HepG2 (cell line): Measurements from ENCODE around the gene TNFRSF6B. TPM values are rescaled to one million over a fixed set of nuclear protein-coding genes. Genes with fewer than 3 reads are reported as not detected.
A peak's percentile ranks its signal among the peaks of the same experiment; 100 is the strongest.

ENCODE experiments used
- ARID2 ChIP-seq: sonication (generic); formaldehyde crosslinking; IDR thresholded peaks from 2 replicates; pipeline ENCODE4 v1.8.1; 2022; ENCODE audit warnings: mild to moderate bottlenecking, missing genetic modification reagents, borderline replicate concordance
- MIER2 ChIP-seq: IDR thresholded peaks from 2 replicates; pipeline ENCODE4 v1.6.1; 2016; ENCODE audit warnings: missing biosample characterization, missing genetic modification reagents
- SRSF9 ChIP-seq: fragments of 200-400 bp; formaldehyde crosslinking; IDR thresholded peaks from 2 replicates; pipeline ENCODE4 v1.6.1; 2018; ENCODE audit warnings: borderline replicate concordance, mild to moderate bottlenecking, low read depth, low read length; ENCODE audit not compliant: insufficient read depth, poor library complexity, severe bottlenecking
- ZKSCAN8 ChIP-seq: IDR thresholded peaks from 2 replicates; pipeline ENCODE4 v1.6.1; 2016; ENCODE audit warnings: borderline replicate concordance, missing genetic modification reagents, missing compliant biosample characterization
- ZNF234 ChIP-seq: sonication (generic); formaldehyde crosslinking; conservative IDR thresholded peaks from 2 replicates; pipeline ENCODE4 v1.5.1; 2020; ENCODE audit warnings: mild to moderate bottlenecking, missing genetic modification reagents
- ZNF672 ChIP-seq: sonication (generic); formaldehyde crosslinking; IDR thresholded peaks from 2 replicates; pipeline ENCODE4 v1.8.1; 2022; ENCODE audit warnings: missing genetic modification reagents
- ZNF713 ChIP-seq: sonication (generic); formaldehyde crosslinking; IDR thresholded peaks from 2 replicates; pipeline ENCODE4 v1.4.0; 2020; ENCODE audit warnings: mild to moderate bottlenecking, missing genetic modification reagents
- polyA plus RNA-seq, 8 experiments: library from polyadenylated mRNA; depleted of rRNA in 3 of 8; stranded (reverse) in 7 of 8; unstranded in 1 of 8; fragments of >200 nt; fragmentation: Illumina TruSeq in 4 of 8; extraction: Trizol in 4 of 8; gene quantifications; 2 replicates each; pipeline versions ENCODE4 v1.2.1 to v1.2.3, GENCODE V29; 2011 to 2016; ENCODE audit warnings: low read depth in 4 of 8, missing spikeins in 1 of 8, mixed read lengths in 1 of 8; ENCODE audit not compliant: insufficient read depth in 1 of 8
- total RNA-seq, 5 experiments: library from RNA; depleted of rRNA; stranded (reverse); fragments of >200 nt; fragmentation: Illumina TruSeq; extraction: Trizol; gene quantifications; 2 replicates each; pipeline ENCODE4 v1.2.3, GENCODE V29; 2016; ENCODE audit warnings: low read depth in 1 of 5
- TF ChIP-seq, protein P1 (sequence below): sonication (generic); formaldehyde crosslinking; IDR thresholded peaks from 2 replicates; pipeline ENCODE4 v1.4.0; 2020; ENCODE audit warnings: mild to moderate bottlenecking, missing genetic modification reagents
- TF ChIP-seq, protein P2 (sequence below): sonication (generic); formaldehyde crosslinking; IDR thresholded peaks from 2 replicates; pipeline ENCODE4 v1.9.0; 2021; ENCODE audit warnings: missing genetic modification reagents, borderline replicate concordance
- TF ChIP-seq, protein P3 (sequence below): sonication (generic); formaldehyde crosslinking; IDR thresholded peaks from 2 replicates; pipeline ENCODE4 v1.4.0; 2020; ENCODE audit warnings: missing genetic modification reagents
- TF ChIP-seq, protein P4 (sequence below): sonication (generic); formaldehyde crosslinking; IDR thresholded peaks from 2 replicates; pipeline ENCODE4 v1.5.0; 2020; ENCODE audit warnings: mild to moderate bottlenecking, missing genetic modification reagents, borderline replicate concordance
- TF ChIP-seq, protein P5 (sequence below): conservative IDR thresholded peaks from 2 replicates; pipeline ENCODE4 v1.6.1; 2018; ENCODE audit warnings: missing genetic modification reagents

The TNFRSF6B gene
- total and polyA plus RNA-seq, 2 of the 13 experiments (the other 11 are each of a cell fraction or from before 2014, with no cell fraction given), result 0.24 TPM; not detected in 1

DNA sequence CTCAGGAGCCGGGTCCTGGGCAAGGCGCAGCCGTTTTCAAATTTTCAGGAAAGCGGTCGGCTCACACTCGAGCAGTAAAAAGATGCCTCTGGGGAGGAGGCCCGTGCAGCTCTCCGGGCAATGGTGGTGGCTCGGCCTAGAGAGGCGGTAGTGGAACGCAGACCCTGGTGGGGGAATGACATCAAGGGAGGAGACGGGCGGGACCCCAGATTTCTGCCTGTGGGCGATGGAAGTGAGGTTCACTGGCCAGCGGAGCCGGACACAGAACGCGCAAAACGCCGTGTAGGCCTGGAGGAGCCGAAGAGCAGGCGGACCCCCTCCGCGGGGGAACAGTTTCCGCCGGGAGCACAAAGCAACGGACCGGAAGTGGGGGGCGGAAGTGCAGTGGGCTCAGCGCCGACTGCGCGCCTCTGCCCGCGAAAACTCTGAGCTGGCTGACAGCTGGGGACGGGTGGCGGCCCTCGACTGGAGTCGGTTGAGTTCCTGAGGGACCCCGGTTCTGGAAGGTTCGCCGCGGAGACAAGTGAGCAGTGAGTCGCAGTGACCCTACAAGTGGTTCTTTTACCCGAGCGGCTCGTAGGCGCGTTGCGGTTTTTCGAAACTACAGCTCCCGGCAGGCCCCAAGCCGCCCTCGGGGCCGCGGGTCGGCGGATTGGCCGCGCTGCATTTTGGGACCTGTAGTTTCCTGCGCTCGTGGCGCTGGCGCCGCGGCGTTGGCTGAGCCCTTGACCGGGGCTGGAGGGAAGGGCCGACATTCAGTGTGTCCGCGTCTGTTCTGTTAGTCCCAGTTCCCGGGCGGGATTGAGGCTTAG, 38.3 kb upstream of the TNFRSF6B start, which contains the start of gene RTEL1 (continued):
- TF ChIP-seq, protein P1, sequence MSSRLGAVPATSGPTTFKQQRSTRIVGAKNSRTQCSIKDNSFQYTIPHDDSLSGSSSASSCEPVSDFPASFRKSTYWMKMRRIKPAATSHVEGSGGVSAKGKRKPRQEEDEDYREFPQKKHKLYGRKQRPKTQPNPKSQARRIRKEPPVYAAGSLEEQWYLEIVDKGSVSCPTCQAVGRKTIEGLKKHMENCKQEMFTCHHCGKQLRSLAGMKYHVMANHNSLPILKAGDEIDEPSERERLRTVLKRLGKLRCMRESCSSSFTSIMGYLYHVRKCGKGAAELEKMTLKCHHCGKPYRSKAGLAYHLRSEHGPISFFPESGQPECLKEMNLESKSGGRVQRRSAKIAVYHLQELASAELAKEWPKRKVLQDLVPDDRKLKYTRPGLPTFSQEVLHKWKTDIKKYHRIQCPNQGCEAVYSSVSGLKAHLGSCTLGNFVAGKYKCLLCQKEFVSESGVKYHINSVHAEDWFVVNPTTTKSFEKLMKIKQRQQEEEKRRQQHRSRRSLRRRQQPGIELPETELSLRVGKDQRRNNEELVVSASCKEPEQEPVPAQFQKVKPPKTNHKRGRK (CRISPR knock-in tag), result no peak
- no peak for TF ChIP-seq ZKSCAN8
- no peak for TF ChIP-seq ZNF672 (CRISPR knock-in tag)
- TF ChIP-seq, protein P2, sequence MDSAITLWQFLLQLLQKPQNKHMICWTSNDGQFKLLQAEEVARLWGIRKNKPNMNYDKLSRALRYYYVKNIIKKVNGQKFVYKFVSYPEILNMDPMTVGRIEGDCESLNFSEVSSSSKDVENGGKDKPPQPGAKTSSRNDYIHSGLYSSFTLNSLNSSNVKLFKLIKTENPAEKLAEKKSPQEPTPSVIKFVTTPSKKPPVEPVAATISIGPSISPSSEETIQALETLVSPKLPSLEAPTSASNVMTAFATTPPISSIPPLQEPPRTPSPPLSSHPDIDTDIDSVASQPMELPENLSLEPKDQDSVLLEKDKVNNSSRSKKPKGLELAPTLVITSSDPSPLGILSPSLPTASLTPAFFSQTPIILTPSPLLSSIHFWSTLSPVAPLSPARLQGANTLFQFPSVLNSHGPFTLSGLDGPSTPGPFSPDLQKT (CRISPR knock-in tag), result peak; percentile 97
- TF ChIP-seq SRSF9, result no peak
- TF ChIP-seq ZNF234 (CRISPR knock-in tag), result peak; percentile 88
- TF ChIP-seq, protein P3, sequence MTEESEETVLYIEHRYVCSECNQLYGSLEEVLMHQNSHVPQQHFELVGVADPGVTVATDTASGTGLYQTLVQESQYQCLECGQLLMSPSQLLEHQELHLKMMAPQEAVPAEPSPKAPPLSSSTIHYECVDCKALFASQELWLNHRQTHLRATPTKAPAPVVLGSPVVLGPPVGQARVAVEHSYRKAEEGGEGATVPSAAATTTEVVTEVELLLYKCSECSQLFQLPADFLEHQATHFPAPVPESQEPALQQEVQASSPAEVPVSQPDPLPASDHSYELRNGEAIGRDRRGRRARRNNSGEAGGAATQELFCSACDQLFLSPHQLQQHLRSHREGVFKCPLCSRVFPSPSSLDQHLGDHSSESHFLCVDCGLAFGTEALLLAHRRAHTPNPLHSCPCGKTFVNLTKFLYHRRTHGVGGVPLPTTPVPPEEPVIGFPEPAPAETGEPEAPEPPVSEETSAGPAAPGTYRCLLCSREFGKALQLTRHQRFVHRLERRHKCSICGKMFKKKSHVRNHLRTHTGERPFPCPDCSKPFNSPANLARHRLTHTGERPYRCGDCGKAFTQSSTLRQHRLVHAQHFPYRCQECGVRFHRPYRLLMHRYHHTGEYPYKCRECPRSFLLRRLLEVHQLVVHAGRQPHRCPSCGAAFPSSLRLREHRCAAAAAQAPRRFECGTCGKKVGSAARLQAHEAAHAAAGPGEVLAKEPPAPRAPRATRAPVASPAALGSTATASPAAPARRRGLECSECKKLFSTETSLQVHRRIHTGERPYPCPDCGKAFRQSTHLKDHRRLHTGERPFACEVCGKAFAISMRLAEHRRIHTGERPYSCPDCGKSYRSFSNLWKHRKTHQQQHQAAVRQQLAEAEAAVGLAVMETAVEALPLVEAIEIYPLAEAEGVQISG (CRISPR knock-in tag), result peak; percentile 98
- TF ChIP-seq MIER2 (CRISPR knock-in tag), result peak; percentile 87
- TF ChIP-seq ZNF713 (CRISPR knock-in tag), result 0 out of 2 replicates have a peak, but pooled peaks have one; percentile 22
- TF ChIP-seq, protein P4, sequence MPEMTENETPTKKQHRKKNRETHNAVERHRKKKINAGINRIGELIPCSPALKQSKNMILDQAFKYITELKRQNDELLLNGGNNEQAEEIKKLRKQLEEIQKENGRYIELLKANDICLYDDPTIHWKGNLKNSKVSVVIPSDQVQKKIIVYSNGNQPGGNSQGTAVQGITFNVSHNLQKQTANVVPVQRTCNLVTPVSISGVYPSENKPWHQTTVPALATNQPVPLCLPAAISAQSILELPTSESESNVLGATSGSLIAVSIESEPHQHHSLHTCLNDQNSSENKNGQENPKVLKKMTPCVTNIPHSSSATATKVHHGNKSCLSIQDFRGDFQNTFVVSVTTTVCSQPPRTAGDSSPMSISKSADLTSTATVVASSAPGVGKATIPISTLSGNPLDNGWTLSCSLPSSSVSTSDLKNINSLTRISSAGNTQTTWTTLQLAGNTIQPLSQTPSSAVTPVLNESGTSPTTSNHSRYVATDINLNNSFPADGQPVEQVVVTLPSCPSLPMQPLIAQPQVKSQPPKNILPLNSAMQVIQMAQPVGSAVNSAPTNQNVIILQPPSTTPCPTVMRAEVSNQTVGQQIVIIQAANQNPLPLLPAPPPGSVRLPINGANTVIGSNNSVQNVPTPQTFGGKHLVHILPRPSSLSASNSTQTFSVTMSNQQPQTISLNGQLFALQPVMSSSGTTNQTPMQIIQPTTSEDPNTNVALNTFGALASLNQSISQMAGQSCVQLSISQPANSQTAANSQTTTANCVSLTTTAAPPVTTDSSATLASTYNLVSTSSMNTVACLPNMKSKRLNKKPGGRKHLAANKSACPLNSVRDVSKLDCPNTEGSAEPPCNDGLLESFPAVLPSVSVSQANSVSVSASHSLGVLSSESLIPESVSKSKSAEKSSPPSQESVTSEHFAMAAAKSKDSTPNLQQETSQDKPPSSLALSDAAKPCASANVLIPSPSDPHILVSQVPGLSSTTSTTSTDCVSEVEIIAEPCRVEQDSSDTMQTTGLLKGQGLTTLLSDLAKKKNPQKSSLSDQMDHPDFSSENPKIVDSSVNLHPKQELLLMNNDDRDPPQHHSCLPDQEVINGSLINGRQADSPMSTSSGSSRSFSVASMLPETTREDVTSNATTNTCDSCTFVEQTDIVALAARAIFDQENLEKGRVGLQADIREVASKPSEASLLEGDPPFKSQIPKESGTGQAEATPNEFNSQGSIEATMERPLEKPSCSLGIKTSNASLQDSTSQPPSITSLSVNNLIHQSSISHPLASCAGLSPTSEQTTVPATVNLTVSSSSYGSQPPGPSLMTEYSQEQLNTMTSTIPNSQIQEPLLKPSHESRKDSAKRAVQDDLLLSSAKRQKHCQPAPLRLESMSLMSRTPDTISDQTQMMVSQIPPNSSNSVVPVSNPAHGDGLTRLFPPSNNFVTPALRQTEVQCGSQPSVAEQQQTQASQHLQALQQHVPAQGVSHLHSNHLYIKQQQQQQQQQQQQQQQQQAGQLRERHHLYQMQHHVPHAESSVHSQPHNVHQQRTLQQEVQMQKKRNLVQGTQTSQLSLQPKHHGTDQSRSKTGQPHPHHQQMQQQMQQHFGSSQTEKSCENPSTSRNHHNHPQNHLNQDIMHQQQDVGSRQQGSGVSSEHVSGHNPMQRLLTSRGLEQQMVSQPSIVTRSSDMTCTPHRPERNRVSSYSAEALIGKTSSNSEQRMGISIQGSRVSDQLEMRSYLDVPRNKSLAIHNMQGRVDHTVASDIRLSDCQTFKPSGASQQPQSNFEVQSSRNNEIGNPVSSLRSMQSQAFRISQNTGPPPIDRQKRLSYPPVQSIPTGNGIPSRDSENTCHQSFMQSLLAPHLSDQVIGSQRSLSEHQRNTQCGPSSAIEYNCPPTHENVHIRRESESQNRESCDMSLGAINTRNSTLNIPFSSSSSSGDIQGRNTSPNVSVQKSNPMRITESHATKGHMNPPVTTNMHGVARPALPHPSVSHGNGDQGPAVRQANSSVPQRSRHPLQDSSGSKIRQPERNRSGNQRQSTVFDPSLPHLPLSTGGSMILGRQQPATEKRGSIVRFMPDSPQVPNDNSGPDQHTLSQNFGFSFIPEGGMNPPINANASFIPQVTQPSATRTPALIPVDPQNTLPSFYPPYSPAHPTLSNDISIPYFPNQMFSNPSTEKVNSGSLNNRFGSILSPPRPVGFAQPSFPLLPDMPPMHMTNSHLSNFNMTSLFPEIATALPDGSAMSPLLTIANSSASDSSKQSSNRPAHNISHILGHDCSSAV (CRISPR knock-in tag), result no peak
- TF ChIP-seq, protein P5, sequence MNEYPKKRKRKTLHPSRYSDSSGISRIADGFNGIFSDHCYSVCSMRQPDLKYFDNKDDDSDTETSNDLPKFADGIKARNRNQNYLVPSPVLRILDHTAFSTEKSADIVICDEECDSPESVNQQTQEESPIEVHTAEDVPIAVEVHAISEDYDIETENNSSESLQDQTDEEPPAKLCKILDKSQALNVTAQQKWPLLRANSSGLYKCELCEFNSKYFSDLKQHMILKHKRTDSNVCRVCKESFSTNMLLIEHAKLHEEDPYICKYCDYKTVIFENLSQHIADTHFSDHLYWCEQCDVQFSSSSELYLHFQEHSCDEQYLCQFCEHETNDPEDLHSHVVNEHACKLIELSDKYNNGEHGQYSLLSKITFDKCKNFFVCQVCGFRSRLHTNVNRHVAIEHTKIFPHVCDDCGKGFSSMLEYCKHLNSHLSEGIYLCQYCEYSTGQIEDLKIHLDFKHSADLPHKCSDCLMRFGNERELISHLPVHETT (CRISPR knock-in tag), result peak; percentile 90
- TF ChIP-seq ARID2 (CRISPR knock-in tag), result peak; percentile 20; the same call in 1 of the 2 replicates
